ENCODE measurements around the gene CLDN6.

Gene CLDN6

DNA sequence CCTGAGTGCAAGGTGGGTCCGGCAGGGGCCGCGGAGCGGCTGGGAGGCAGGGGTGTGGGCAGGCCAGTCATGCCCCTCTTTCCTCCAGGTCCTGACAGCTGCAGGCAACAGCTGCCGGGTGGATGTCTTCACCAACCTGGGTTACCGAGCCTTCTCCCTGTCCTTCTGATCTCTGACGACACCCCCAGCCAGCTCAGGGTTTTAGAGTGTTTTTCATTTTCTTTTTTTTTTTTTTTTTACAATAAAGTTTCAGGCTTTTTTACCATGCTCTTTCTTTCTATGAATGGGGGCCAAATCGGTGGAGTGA, 9.5 kb upstream of the CLDN6 start:
- no peak for DNase-seq

DNA sequence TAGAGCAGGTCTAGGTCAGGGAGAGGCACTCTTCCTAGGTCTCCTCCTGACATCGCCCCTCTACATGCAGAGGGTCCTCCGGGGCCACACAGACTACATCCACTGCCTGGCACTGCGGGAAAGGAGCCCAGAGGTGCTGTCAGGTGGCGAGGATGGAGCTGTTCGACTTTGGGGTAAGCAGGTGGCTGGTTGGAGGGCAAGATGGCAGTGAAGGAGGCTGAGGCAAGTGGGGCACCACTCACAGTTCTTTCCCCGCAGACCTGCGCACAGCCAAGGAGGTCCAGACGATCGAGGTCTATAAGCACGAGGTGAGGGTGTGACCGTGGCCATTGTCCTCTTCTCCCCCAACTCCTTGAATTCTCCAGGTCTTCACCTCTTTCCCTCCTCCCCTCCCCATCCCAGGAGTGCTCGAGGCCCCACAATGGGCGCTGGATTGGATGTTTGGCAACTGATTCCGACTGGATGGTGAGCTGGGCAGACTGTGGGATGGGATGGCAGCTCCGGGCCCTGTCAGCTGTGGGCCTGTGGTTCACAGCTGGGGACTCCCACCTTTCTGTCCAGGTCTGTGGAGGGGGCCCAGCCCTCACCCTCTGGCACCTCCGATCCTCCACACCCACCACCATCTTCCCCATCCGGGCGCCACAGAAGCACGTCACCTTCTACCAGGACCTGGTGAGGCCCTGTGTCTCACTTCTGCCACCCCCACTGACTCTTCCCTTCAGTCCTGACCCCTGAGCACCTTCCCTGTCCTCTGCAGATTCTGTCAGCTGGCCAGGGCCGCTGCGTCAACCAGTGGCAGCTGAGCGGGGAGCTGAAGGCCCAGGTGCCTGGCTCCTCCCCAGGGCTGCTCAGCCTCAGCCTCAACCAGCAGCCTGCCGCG, 8.9 kb upstream of the CLDN6 start:
- DNase-seq: peak; percentile 0

DNA sequence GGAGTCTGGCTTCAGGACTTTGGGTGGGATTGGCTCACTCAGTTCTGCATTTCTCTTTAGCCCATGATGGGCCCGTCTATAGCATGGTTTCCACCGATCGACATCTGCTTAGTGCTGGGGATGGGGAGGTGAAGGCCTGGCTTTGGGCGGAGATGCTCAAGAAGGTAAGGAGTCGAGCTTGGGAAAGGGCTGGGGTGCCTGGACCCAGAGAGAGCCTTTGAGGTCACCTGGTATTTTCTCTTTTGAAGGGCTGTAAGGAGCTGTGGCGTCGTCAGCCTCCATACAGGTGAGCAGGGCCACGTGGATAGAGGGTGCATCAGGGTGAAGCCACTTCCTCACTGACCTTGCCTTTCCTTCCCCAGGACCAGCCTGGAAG, 8.0 kb upstream of the CLDN6 start:
- DNase-seq: no peak

DNA sequence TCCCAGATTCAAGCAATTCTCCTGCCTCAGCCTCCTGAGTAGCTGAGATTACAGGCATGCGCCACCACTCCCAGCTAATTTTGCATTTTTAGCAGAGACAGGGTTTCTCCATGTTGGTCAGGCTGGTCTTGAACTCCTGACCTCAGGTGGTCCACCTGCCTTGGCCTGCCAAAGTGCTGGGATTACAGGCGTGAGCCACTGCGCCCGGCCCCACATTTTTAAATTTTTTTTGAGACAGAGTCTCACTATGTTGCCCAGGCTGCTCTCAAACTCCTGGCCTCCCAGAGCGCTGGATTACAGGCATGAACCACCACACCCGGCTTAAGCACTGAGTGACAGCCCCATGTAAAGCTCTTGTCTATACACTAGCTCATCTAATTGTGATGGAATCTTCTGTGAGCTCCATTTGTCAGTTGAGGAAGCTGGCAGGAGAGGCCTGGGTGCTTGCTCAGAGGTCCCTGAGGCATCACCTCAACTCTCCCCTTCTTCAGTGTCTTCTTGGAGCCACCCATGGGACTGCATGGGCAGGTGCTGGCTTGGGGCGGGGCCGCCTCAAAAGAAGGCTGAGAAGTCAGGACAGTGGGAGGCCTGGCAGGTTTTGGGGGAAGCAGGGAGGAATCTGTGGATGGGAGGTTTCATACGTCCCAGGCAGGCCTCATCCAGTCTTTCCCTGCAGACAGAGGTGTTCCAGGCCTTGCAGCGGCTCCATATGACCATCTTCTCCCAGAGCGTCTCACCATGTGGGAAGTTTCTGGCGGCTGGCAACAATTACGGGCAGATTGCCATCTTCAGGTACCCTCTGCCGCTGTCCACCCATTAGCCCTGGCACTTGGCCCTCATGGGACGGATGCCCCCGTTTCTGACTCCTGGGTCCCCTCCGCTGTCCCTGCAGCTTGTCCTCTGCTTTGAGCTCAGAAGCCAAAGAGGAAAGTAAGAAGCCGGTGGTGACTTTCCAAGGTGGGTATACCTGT, 7.3 kb upstream of the CLDN6 start:
- DNase-seq: no peak

DNA sequence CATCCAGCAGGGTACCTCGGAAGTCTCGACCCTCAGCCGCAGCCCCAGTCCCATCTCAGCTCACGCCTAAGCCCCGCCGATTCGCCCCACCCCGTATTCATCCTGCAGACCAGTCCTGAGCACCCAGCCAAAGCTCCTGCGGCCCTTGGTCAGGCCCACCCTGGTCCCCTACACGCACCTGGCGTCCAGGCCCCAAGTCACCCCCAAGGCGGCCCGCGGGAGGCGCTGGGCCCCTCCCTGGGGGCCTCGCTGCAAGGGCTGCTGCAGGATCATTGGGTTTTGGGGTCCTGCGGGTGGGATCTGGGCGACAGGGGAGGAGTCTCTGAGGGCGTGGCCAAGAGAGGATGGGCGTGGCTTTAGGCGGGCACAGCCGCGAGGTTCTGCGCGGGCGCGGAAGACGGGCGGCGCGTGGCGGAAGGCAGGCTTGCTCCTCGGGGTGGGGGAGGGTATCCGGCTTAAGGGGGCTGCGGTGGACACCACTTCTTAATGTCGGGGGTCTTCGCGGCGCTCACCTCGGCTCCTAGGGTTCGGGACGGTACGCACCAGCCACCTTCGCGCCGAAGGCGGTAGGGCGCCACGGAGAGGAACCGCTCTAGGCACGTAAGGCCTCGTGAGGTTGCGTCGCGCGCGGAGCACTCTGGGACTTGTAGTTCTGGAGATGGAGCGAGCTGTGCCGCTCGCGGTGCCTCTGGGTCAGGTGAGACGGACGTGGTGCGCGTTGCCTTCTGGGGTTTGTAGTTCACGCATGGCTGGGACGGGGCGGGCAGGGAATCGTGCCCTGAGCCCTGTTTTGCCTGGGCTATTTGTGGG, 5.9 kb upstream of the CLDN6 start, which contains the start of the genes HCFC1R1 and THOC6:
Gene HCFC1R1 (minus strand): TSS at position 274 of the 810 bp plus-strand sequence. CDS start 1 bp downstream, at position 273.
Gene THOC6 (plus strand): TSS at position 367 of the 810 bp plus-strand sequence. CDS start 292 bp downstream, at position 659.
- peak; percentile 99 for DNase-seq

DNA sequence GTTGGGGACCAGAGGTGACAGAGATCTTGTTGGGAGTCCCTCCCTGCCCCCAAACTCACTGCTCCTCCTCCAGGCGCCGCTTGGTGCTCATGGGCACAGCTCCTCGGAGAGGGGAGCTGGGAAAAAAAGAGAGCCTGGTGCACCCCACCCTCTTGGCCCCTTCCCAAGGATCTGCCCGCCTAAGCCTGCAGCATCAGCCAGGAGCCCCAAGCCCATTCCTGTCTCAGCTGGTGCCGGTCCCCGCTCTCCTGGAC, 5.4 kb upstream of the CLDN6 start:
- DNase-seq: no peak

DNA sequence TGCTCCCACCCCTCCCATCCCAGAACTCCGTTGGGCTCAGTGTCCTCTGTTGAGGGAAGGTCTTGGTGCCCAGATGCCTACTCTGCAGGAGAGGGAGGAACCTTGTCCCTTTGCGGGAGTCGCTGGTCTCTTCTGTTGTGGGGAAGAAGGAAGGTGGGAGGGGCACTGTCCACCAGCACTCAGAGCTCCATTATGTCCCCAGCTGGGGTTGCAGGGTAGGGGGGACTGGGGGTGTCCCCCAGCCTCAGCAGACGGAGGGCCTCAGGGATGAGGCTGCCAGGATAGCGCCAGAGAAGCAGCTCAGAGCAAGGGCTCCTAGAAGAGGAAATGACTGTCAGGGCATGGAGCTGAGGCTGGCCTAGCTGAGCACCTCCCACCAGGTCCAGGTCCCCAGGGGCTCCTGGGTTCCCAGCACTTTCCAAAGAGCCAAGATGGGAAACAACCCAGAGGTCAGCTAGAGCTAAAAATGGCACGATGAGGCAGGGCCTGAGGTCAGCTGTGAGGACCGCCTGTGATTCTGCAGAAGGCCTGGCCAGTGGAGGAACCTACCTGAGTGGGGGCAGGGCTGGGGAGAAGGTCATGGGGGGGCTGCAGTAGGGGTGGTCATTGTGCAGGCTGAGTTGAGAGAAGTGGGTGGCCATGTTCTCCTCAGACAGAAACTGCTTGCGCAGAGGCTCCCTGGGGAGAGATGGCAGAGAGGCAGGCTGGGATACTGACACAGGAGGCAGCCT, 4.9 kb upstream of the CLDN6 start:
- peak; percentile 61 for DNase-seq

DNA sequence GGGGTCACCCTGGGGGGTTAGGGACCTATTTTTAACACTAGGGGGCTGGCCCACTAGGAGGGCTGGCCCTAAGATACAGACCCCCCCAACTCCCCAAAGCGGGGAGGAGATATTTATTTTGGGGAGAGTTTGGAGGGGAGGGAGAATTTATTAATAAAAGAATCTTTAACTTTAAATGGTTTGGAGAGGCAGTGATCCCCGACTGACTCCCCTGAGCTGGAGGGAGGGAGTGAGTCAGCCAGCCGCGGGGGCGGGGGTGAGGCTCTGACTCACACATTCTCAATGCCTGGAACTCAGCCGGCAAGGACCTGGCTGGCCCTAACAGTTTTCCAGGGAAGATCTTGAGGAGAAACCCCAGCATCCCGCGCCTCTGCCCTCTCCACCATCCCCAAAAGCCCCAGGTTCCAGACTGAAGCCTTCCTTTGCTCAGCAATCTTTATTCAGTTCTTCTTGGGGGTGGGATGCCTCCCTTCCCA, 4.3 kb upstream of the CLDN6 start:
- DNase-seq: peak; percentile 92

DNA sequence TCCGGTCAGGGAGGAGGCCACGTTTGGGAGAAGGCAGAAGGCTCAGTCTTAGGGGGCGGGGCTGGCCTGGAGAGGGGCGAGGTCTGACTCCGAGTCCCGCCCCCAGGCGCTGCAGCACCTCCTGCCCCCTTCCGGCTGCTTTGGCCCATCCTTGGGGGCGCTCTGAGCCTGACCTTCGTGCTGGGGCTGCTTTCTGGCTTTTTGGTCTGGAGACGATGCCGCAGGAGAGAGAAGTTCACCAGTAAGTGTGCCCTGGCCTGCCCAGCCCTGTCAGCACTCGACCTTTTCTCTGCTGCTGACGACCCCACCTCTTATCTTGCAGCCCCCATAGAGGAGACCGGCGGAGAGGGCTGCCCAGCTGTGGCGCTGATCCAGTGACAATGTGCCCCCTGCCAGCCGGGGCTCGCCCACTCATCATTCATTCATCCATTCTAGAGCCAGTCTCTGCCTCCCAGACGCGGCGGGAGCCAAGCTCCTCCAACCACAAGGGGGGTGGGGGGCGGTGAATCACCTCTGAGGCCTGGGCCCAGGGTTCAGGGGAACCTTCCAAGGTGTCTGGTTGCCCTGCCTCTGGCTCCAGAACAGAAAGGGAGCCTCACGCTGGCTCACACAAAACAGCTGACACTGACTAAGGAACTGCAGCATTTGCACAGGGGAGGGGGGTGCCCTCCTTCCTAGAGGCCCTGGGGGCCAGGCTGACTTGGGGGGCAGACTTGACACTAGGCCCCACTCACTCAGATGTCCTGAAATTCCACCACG, 3.6 kb upstream of the CLDN6 start:
- peak; percentile 97 for DNase-seq

DNA sequence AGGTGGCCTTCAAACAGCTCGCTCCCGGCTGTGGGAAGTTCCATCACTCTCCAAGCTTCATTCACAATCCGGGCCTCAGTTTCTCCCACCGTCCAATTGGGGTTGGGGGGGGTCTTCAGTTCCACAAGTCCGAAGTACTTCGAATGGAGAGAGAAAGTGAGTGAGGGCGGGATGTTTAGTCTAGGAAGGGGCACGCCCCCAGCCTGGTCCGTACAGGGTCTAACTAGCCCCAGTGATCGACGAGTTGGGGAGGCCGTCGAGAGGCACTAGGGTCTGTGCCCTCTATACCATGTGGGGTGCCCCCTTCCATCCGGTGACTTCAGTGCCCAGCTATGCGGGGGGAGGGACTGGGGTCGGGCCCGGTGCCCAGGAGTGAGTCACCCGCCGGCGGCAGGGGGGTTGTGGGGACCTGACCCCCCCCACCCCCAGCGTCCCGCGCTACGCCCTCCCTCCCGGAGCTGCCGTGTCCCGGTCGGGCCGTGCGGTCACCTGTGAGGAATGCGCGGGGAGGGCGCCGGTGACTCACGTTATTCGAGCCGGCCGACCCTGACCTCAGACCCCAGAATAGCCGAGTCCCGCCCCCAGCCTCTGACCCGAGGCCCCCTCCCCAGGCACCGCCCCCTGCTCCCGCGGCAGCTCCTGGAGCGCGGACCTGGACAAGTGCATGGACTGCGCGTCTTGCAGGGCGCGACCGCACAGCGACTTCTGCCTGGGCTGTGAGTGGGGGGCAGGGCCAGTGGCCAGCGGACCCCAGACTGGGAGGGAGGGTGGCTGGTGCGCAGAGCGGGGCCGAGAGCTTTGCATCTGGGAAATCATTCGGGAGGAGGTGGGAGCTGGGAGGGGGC, 2.8 kb upstream of the CLDN6 start:
- peak; percentile 91 for DNase-seq

DNA sequence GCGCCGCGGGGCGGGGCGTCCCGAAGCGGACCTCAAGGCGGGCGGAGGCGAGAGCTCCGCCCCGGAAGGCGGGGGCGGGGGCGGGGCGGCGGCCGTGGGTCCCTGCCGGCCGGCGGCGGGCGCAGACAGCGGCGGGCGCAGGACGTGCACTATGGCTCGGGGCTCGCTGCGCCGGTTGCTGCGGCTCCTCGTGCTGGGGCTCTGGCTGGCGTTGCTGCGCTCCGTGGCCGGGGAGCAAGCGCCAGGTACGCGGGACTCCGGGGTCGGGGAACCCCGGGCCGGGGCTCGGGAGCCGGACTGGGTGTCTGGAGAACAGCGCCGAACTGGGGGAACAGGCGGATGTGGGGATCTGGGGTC, 2.2 kb upstream of the CLDN6 start, which contains the start of gene TNFRSF12A:
Gene TNFRSF12A (plus strand): TSS at position 122 of the 357 bp plus-strand sequence. CDS start 30 bp downstream, at position 152.
- DNase-seq: peak; percentile 58

DNA sequence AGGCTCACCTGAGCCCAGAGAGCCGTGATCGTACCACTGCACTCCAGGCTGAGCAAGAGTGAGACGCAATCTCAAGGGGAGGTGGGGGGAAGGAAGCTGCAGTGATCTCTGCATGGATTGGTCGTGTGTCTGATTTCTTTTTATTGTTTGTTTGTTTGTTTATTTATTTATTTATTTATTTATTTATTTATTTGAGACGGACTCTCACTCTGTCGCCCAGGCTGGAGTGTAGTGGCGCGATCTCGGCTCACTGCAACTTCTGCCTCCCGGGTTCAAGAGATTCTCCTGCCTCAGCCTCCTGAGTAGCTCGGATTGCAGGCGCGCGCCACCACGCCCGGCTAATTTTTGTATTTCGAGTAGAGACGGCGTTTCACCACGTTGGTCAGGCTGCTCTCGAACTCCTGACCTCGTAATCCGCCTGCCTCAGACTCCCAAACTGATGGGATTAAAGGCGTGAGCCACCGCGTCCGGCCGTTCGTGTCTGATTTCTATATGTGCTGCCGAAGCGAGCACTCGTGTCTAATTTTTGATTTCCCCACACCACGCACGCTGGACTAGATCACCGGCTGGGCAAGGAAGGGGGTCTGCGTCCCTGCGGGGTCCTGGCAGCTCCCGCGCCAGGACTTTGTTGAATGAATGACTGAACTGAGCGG, 1.7 kb upstream of the CLDN6 start:
- no peak for DNase-seq

DNA sequence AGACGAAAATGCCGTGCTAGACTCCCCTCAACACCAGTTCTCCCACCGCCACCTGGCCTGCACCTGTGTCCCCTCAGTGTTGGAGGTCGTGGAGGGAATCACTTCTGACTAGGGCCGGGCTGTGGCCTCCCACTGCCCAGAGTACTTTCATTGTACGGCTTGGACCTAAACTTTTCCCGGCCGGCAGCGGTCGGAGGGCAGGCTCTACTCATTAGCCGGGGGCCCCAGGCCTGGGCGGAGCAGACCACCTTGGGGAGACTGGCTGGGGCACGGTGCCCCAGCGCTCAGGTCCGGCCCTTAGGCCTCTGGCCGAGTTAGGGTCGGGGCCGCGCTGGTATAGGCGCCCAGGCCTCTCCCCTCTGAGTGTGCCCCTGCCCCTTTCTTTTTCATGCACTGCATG, 639 bp downstream of the CLDN6 start:
- no peak for DNase-seq

DNA sequence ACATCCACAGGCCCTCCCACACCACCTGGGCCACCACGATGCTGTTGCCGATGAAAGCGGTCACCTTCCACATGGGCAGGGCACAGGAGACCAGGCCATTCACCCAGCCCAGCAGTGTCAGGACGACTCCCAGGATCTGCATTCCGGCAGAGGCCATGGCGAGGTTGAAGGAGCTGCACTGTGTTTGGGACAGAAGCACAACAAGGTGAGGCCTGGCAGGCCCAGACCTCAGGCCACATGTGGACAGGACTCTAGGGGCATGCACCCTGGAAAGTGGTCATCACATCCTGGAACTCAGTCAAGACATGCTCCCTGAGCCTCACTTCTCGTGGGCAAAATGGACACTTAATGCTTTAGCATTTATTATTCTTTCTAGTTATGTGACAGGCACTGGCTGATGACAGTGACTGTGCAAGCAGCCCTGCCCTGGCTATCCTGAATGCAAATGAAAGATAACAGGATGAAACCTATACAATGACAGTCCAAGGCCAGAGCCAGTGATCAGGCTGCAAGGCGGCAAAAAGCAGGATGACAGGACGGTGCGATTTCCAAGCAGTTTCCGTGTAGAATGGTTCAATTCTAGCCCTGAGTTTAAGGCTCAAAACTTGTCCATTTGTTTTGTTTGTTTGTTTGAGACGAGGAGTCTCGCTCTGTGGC, 2.0 kb downstream of the CLDN6 start:
- DNase-seq: no peak

DNA sequence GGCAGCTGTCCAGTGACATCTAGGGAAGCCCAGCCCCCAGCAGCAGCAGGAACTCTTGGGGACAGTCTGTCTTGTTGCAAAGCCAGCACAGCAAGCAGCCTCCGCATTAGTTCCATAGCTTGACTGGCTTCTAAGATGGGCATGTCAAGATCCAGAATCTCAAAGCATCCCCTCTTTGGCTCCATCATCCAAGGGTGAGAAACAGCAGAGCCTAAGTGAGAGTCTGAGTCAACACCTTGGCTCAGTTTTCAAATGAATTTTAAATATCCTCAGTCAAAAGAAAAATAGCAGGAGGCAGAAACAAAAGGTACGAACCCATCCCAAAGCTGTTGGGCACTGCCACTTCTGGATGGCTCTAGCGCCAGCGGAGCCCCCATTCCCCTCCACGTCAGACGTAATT, 3.0 kb downstream of the CLDN6 start:
- no peak for DNase-seq

DNA sequence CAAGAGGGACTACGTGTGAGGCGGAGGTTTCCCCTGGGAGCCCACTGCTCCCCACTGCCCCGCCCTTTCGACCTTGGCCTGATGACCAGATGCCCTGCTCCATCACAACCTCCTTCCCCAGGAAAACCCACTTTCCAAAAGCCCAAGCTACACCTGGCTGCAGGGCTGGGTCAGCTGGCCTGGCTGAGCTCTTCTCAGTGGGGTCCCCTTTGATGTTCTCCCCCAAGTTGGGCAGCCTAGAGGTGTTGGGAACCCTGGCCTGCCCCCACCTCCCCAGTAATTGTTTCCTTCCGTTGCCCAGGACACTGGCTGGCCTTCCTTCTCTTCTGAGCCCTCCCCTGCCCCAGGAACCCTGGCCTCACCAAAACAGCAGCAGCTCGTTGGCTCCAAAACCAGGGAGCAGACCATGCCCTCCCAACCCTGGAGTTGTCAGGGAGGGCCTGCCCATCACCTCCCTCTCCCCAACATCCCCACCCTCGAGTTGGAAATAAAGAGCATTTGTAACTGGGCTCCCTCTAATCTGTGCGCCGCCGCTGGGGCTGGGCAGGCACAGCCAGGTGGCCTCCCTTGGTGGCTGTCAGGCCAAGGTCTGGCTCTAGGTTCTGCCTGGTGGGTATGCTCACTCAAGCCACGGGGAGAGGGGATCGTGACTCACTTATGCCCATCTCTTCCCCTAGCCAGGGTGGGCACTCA, 3.8 kb downstream of the CLDN6 start:
- no peak for DNase-seq

DNA sequence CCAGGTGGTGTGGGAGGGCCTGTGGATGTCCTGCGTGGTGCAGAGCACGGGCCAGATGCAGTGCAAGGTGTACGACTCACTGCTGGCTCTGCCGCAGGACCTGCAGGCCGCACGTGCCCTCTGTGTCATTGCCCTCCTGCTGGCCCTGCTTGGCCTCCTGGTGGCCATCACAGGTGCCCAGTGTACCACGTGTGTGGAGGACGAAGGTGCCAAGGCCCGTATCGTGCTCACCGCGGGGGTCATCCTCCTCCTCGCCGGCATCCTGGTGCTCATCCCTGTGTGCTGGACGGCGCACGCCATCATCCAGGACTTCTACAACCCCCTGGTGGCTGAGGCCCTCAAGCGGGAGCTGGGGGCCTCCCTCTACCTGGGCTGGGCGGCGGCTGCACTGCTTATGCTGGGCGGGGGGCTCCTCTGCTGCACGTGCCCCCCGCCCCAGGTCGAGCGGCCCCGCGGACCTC, 4.5 kb downstream of the CLDN6 start:
- no peak for DNase-seq

DNA sequence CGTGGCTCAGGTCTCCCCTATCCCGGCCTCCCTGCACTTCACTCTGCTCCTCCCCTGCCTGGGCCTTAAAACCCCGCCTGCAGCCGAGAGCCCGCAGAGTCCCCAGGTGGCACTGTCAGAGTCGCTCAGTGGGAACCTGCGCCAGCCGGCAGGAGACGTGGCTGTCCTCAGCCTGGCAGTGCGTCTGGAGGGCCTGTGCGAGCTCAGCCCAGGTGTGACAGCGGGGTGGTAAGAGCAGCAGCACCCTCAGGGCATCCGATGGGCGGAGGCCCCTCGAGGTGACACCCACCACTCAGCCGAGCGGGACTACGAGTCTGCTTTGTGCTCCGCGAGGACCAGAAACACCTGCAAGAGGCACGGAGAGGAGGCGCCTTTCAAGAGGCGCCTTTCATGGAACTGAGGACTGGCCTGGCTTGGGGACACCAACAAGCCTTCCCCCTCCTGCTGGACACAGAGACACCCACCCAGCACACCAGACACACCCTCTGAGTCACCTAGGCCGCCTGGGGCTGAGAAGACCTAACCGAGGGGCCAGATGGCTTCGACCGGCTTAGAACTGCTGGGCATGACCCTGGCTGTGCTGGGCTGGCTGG, 5.1 kb downstream of the CLDN6 start, which contains the start of gene CLDN9:
Gene CLDN9 (plus strand): TSS at position 96 of the 593 bp plus-strand sequence. CDS start 440 bp downstream, at position 536.
- DNase-seq: no peak
